Tibial nerve (tissue), 4 donors: ENCODE data around the gene ZBTB7C.

Source experiments
- EP300 ChIP-seq, 2 donors: sonication (generic); formaldehyde crosslinking; IDR thresholded peaks; one replicate each; pipeline ENCODE4 v1.6.1; 2017; ENCODE audit warnings: antibody characterized with exemption in 2 of 2, mild to moderate bottlenecking in 1 of 2
- TF ChIP-seq, protein P1 (sequence below), 5 experiments: fragments of 200-600 bp in 3 of 5; fragments of 450-650 bp in 2 of 5; sonication (generic) in 3 of 5; IDR thresholded peaks; one replicate each; pipeline ENCODE4 v1.5.1; 2016 to 2019; ENCODE audit warnings: antibody characterized with exemption in 5 of 5, mild to moderate bottlenecking in 3 of 5, moderate library complexity in 2 of 5

DNA sequence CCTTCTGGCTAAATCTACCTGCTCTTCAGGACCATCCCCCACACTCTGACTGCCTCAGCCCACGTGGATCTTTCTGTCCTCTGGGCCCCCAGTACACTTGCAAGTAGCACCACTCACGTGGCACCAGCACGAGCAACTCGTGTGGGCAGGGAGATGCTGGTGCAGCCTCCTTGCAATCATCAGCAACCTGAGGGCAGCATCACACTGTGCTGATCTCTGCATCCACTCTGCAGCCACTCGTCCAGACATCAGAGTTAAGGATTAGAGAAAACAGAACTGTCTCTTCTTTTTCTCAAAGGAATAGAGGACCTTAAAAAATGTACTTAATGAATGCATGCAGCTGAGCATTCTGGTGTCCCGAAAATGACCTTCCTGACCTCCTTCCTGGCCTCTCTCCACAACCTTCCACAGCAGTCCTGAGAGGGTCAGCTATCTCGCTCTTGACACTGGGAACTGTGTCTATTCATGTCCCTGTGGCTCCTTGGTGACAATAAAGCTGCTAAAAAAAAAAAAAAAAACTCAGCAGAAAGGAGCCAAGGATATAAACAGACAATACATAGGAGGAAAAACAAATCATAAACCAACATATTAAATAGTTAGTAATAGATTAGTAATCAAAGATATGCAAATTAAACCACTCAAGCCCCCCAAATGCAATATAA lies 145.9 kb downstream of the ZBTB7C start:
- TF ChIP-seq, protein P1, sequence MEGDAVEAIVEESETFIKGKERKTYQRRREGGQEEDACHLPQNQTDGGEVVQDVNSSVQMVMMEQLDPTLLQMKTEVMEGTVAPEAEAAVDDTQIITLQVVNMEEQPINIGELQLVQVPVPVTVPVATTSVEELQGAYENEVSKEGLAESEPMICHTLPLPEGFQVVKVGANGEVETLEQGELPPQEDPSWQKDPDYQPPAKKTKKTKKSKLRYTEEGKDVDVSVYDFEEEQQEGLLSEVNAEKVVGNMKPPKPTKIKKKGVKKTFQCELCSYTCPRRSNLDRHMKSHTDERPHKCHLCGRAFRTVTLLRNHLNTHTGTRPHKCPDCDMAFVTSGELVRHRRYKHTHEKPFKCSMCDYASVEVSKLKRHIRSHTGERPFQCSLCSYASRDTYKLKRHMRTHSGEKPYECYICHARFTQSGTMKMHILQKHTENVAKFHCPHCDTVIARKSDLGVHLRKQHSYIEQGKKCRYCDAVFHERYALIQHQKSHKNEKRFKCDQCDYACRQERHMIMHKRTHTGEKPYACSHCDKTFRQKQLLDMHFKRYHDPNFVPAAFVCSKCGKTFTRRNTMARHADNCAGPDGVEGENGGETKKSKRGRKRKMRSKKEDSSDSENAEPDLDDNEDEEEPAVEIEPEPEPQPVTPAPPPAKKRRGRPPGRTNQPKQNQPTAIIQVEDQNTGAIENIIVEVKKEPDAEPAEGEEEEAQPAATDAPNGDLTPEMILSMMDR (IDR thresholded peaks at IDR 0.05) = no peak
- TF ChIP-seq EP300 (IDR thresholded peaks at IDR 0.05) = no peak
